GM12891 (cell line): Measurements from ENCODE around the gene BMP8B.

Experiments
- POLR2A ChIP-seq: IDR thresholded peaks from 2 replicates; pipeline ENCODE4 v1.6.1; 2011; ENCODE audit warnings: low read depth, low read length, control low read depth
- POLR2AphosphoS5 ChIP-seq: IDR thresholded peaks from 2 replicates; pipeline ENCODE4 v1.6.1; 2011; ENCODE audit warnings: low read depth, low read length, control low read depth
- SPI1 ChIP-seq: IDR thresholded peaks from 2 replicates; pipeline ENCODE4 v1.6.1; 2011; ENCODE audit warnings: low read depth, low read length, control low read depth
- TAF1 ChIP-seq: IDR thresholded peaks from 2 replicates; pipeline ENCODE4 v1.6.1; 2011; ENCODE audit warnings: low read depth, low read length, control low read depth

- TF ChIP-seq POLR2AphosphoS5 = no peak
- TF ChIP-seq POLR2A = no peak
- TF ChIP-seq TAF1 = no peak
- no peak for TF ChIP-seq SPI1
These were observed 28.3 kb downstream of the BMP8B start for GRCh38 chr1:39760074-39761008.
